Adrenal gland (tissue), 12 donors: ENCODE results near the gene FCHO2. TPM values are rescaled to one million over a fixed set of nuclear protein-coding genes. Genes with fewer than 3 reads are reported as not detected.

ENCODE experiments used
- DNase-seq, 7 donors: peaks; one replicate each; pipeline ENCODE4 v3.0.0-alpha.2; 2019 to 2020
- H3K27ac ChIP-seq, 5 donors: fragments of 200-600 bp; sonication (generic) in 4 of 5; 1 replicate in 3 of 5; 2 replicates in 2 of 5; pipeline versions ENCODE4 v1.5.1 to v1.8.0; 2016 to 2020; ENCODE audit warnings: mild to moderate bottlenecking in 1 of 5
- H3K27me3 ChIP-seq: fragments of 200-600 bp; 2 replicates; pipeline ENCODE4 v1.8.0; 2021
- H3K36me3 ChIP-seq, 2 donors: fragments of 200-600 bp; replicated peaks in 1 of 2; 1 replicate in 1 of 2; 2 replicates in 1 of 2; pipeline versions ENCODE4 v1.5.1 to v1.8.0; 2018 to 2022
- H3K4me1 ChIP-seq, 2 donors: fragments of 200-600 bp; replicated peaks in 1 of 2; 1 replicate in 1 of 2; 2 replicates in 1 of 2; pipeline versions ENCODE4 v1.5.1 to v1.8.0; 2018 to 2021
- H3K4me3 ChIP-seq, 4 donors: fragments of 200-600 bp; sonication (generic) in 3 of 4; one replicate each; pipeline ENCODE4 v1.5.1; 2016 to 2018
- H3K9me3 ChIP-seq, 3 donors: fragments of 200-600 bp; sonication (generic) in 1 of 3; replicated peaks in 1 of 3; 1 replicate in 2 of 3; 2 replicates in 1 of 3; pipeline versions ENCODE4 v1.5.1 to v1.8.0; 2016 to 2021
- POLR2A ChIP-seq, 2 donors: fragments of 450-650 bp; IDR thresholded peaks; one replicate each; pipeline ENCODE4 v1.6.1; 2017; ENCODE audit warnings: antibody characterized with exemption in 2 of 2, mild to moderate bottlenecking in 2 of 2, moderate library complexity in 1 of 2
- WGBS, 4 donors: extraction: QIAGEN DNeasy Blood & Tissue Kit in 2 of 4; methylation state at CpG; one replicate each; pipeline versions ENCODE4 v1.1.5 to v1.1.7; 2013 to 2017; 5-methylcytosine and 5-hydroxymethylcytosine counted together
- intact Hi-C, 2 donors: fragments of 100-400 bp; cut with DNase I; formaldehyde crosslinking; loops; one replicate each; pipeline versions ENCODE4 v1.14.1 to v1.15.0; 2022 to 2023
- polyA plus RNA-seq, 3 donors: library from polyadenylated mRNA; stranded (reverse); fragments of 200-250 nt in 2 of 3; fragments of 350-450 nt in 1 of 3; fragmentation: Illumina TruSeq in 1 of 3; extraction: RNeasy Lipid Tissue Mini Kit (QIAGEN cat#74804) in 1 of 3; gene quantifications; one replicate each; pipeline ENCODE4 v1.2.3, GENCODE V29; 2013 to 2014
- total RNA-seq, 9 donors: library from RNA; depleted of rRNA in 4 of 9; stranded (reverse); fragments of >200 nt in 4 of 9; fragments of 120-200 nt in 1 of 9; fragmentation: NEBNext Ultra II Directional in 1 of 9; extraction: Animal tissue kit (Norgen Biotek cat#: 25700) in 1 of 9; gene quantifications; one replicate each; pipeline versions ENCODE4 v1.1.0 to v1.2.4, GENCODE V29; 2013 to 2023
- TF ChIP-seq, protein P1 (sequence below), 6 experiments: fragments of 450-650 bp in 4 of 6; fragments of 200-600 bp in 2 of 6; sonication (generic) in 1 of 6; IDR thresholded peaks; 1 replicate in 5 of 6; 2 replicates in 1 of 6; pipeline versions ENCODE4 v1.5.1 to v1.8.0; 2016 to 2021; ENCODE audit warnings: antibody characterized with exemption in 6 of 6, mild to moderate bottlenecking in 2 of 6, moderate library complexity in 1 of 6
- donor health status: healthy with polysubstance abuse.
- donor health status: Bipolar disorder and iron deficiency.
- donor health status: DM: yes; HTN: yes; CAD: no.
- donor health status: DM: no; HTN: no; CAD: no.
- donor health status: DM: no; HTN: no; CAD: no.
- donor health status: DM: yes; HTN: yes; CAD: no.

FCHO2 gene
- total and polyA plus RNA-seq, 12 donors = 5.1 to 32.7 (median 20.0) TPM

GRCh38 chr5:72954389-72954788, 1.5 kb upstream of the FCHO2 start:
- no peaks in the 10 kb centered on the region for H3K9me3 ChIP-seq
- H3K36me3 ChIP-seq = no peaks in the 10 kb centered on the region
- H3K27me3 ChIP-seq = no peaks in the 10 kb centered on the region
- peak overlapping the region in 3 of 5 donors; percentile 93 to 99 (median 97) for H3K27ac ChIP-seq
- peak overlapping the region in 1 of 4 donors; percentile 94 for H3K4me3 ChIP-seq
- DNase-seq = no peak
- H3K4me1 ChIP-seq = peaks cover 12 to 23% of the 10 kb centered on the region in 2 donors
- WGBS, 4 donors = 75 to 87% (median 83%) methylated on average over 7 of the region's 7 CpGs
- no peak for TF ChIP-seq POLR2A (IDR thresholded peaks at IDR 0.05)
- intact Hi-C loops = no loop called here

DNA sequence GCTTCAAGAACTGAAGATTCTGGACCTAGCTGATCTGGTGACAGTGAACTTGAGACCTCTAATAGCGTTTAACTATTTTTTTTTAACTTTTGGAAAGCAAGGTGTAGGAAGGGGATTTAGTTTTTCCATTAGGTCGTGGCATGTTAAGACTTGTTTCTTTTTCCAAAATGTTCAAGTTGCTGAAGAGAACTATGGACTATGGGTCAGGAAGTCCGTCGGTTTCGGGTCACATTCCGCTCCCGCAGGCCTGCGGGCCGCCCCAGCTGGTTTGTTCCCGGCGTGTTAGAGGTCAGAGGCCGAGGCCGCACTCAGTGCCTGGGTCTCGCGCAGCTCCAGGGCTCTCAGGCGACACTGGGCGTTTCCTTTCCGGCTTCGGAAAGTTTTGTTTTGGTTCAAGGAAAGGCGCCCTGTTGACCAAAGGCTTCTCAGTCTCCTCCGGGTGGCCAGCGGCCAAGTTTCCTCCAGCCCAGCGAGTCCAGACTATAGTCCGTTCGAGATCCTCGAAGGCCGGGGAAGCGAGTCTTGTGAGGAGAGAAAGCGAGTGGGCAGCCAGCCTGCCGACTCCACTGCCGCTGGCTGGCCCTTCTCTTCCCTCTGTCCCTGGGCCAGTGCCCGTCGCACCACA, 586 bp upstream of the FCHO2 start:
- H3K4me1 ChIP-seq = peaks cover 12 to 23% of the 10 kb centered on the region in 2 donors
- intact Hi-C loops = no loop called here
- no peak for TF ChIP-seq POLR2A (IDR thresholded peaks at IDR 0.05)
- TF ChIP-seq, protein P1, sequence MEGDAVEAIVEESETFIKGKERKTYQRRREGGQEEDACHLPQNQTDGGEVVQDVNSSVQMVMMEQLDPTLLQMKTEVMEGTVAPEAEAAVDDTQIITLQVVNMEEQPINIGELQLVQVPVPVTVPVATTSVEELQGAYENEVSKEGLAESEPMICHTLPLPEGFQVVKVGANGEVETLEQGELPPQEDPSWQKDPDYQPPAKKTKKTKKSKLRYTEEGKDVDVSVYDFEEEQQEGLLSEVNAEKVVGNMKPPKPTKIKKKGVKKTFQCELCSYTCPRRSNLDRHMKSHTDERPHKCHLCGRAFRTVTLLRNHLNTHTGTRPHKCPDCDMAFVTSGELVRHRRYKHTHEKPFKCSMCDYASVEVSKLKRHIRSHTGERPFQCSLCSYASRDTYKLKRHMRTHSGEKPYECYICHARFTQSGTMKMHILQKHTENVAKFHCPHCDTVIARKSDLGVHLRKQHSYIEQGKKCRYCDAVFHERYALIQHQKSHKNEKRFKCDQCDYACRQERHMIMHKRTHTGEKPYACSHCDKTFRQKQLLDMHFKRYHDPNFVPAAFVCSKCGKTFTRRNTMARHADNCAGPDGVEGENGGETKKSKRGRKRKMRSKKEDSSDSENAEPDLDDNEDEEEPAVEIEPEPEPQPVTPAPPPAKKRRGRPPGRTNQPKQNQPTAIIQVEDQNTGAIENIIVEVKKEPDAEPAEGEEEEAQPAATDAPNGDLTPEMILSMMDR (IDR thresholded peaks at IDR 0.05) = no peak
- H3K27ac ChIP-seq = peak overlapping the region; percentile 93 to 99 (median 97)
- WGBS, 4 donors = 1 to 3% (median 2%) methylated on average over 16 to 33 of the region's 33 CpGs
- DNase-seq = peak; percentile 77 to 91 (median 86)
- H3K27me3 ChIP-seq = no peaks in the 10 kb centered on the region
- H3K36me3 ChIP-seq = no peaks in the 10 kb centered on the region
- no peaks in the 10 kb centered on the region for H3K9me3 ChIP-seq
- peak overlapping the region in 3 of 4 donors; percentile 42 to 94 (median 85) for H3K4me3 ChIP-seq

GRCh38 chr5:72956324-72957140, 691 bp downstream of the FCHO2 start:
- TF ChIP-seq, protein P1 (IDR thresholded peaks at IDR 0.05) = no peak
- TF ChIP-seq POLR2A (IDR thresholded peaks at IDR 0.05) = peak in 1 of 2 donors; percentile 32
- 0 to 4% (median 0%) methylated on average over 7 to 51 of the region's 51 CpGs for WGBS, 4 donors
- no peaks in the 10 kb centered on the region for H3K9me3 ChIP-seq
- H3K4me3 ChIP-seq = peak overlapping the region; percentile 18 to 94 (median 64)
- H3K27me3 ChIP-seq = no peaks in the 10 kb centered on the region
- peak overlapping the region; percentile 93 to 99 (median 97) for H3K27ac ChIP-seq
- H3K36me3 ChIP-seq = no peaks in the 10 kb centered on the region
- peak; percentile 54 to 74 (median 61) for DNase-seq
- H3K4me1 ChIP-seq = peaks cover 12 to 23% of the 10 kb centered on the region in 2 donors
- intact Hi-C loops = no loop called here

DNA sequence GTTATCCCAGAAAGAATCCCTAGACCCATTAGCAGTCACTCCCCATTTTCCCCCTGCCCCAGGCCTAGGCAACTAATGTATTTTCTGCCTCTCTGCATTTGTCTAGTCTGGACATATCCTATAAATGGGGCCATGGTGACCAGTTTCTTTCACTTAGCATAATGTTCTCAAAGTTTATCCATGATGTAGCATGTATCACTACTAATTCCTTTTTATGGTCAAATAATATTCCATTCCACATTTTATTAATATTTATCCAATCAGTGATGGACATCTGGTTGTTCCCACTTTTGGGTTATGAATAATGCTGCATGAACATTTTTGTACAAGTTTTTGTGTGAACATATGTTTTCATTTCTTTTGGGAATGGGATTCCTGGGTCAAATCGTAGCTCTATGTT, 1.5 kb downstream of the FCHO2 start:
- Histone ChIP-seq H3K36me3 (no peaks in the 10 kb centered on the region), H3K27ac (peak overlapping the region in 2 of 5 donors; percentile 97 to 98), H3K4me3 (peak overlapping the region in 1 of 4 donors; percentile 94), H3K4me1 (peaks cover 12 to 23% of the 10 kb centered on the region in 2 donors), H3K27me3 (no peaks in the 10 kb centered on the region), H3K9me3 (no peaks in the 10 kb centered on the region)
- TF ChIP-seq, protein P1 (IDR thresholded peaks at IDR 0.05) = no peak
- no peak for TF ChIP-seq POLR2A (IDR thresholded peaks at IDR 0.05)
- 55 to 91% (median 78%) methylated on average over 1 of the region's 1 CpG for WGBS, 4 donors
- intact Hi-C loops = no loop called here
- DNase-seq = no peak
